MG63 (cell line): ENCODE data around the gene ABCE1. TPM values are rescaled to one million over a fixed set of nuclear protein-coding genes. Genes with fewer than 3 reads are reported as not detected.

Experiments used
- DNase-seq: peaks from one replicate; pipeline ENCODE4 v3.0.0-alpha.2; 2020
- H3K27me3 ChIP-seq: fragments of 250-450 bp; sonication (Bioruptor Pico); 2 replicates; pipeline ENCODE4 v1.5.1; 2020; ENCODE audit warnings: mild to moderate bottlenecking, moderate library complexity
- H3K36me3 ChIP-seq: fragments of 250-450 bp; sonication (Bioruptor Pico); 2 replicates; pipeline ENCODE4 v1.5.1; 2020; ENCODE audit warnings: mild to moderate bottlenecking, moderate library complexity
- H3K4me3 ChIP-seq: fragments of 250-450 bp; sonication (Bioruptor Pico); 2 replicates; pipeline ENCODE4 v1.5.1; 2020; ENCODE audit warnings: mild to moderate bottlenecking, moderate library complexity
- H3K9me3 ChIP-seq: fragments of 250-450 bp; sonication (Bioruptor Pico); 2 replicates; pipeline ENCODE4 v1.5.1; 2020; ENCODE audit warnings: mild to moderate bottlenecking, moderate library complexity
- total RNA-seq: library from RNA; depleted of rRNA; stranded (reverse); fragments of >200 nt; shearing (Covaris generic); gene quantifications from 2 replicates; pipeline ENCODE4 v1.2.3, GENCODE V29; 2014; ENCODE audit warnings: low replicate concordance; rRNA removed

ABCE1 gene
- total RNA-seq, 1 experiment from 2014 or later: 84.7 TPM

GRCh38 chr4:145153904-145154298 is 55.8 kb downstream of the ABCE1 start:
- Histone ChIP-seq H3K36me3 (peaks cover 40% of the 10 kb centered on the region), H3K9me3 (no peaks in the 10 kb centered on the region), H3K4me3 (no peak overlapping the region), H3K27me3 (no peaks in the 10 kb centered on the region)
- no peak for DNase-seq

- Histone ChIP-seq H3K27me3 (no peaks in the 10 kb centered on the region), H3K9me3 (no peaks in the 10 kb centered on the region), H3K4me3 (no peak overlapping the region), H3K36me3 (peaks cover 44% of the 10 kb centered on the region)
- DNase-seq: no peak
Measured at GRCh38 chr4:145154573-145154972, 56.5 kb downstream of the ABCE1 start.

GRCh38 chr4:145155268-145155870 is 57.3 kb downstream of the ABCE1 start:
- peaks cover 40% of the 10 kb centered on the region for H3K36me3 ChIP-seq

GRCh38 chr4:145156986-145157385 is 58.9 kb downstream of the ABCE1 start:
- DNase-seq: no peak
- H3K9me3 ChIP-seq: no peaks in the 10 kb centered on the region
- no peaks in the 10 kb centered on the region for H3K27me3 ChIP-seq
- H3K36me3 ChIP-seq: peaks cover 32% of the 10 kb centered on the region
- no peak overlapping the region for H3K4me3 ChIP-seq

More at GRCh38 chr4:145155268-145155870, 57.3 kb downstream of the ABCE1 start:
- Histone ChIP-seq H3K4me3 (no peak overlapping the region), H3K27me3 (no peaks in the 10 kb centered on the region), H3K9me3 (no peaks in the 10 kb centered on the region)
- no peak for DNase-seq

GRCh38 chr4:145161549-145161948 is 63.4 kb downstream of the ABCE1 start:
- no peak for DNase-seq
- H3K36me3 ChIP-seq: peaks cover 20% of the 10 kb centered on the region
- H3K9me3 ChIP-seq: no peaks in the 10 kb centered on the region

GRCh38 chr4:145167887-145168286 is 69.8 kb downstream of the ABCE1 start:
- Histone ChIP-seq H3K36me3 (peaks cover 27% of the 10 kb centered on the region), H3K27me3 (no peaks in the 10 kb centered on the region), H3K4me3 (no peak overlapping the region), H3K9me3 (no peaks in the 10 kb centered on the region)
- DNase-seq: no peak

More at GRCh38 chr4:145161549-145161948, 63.4 kb downstream of the ABCE1 start:
- Histone ChIP-seq H3K4me3 (no peak overlapping the region), H3K27me3 (no peaks in the 10 kb centered on the region)

GRCh38 chr4:145168581-145169187 is 70.6 kb downstream of the ABCE1 start:
- no peak for DNase-seq
- Histone ChIP-seq H3K27me3 (no peaks in the 10 kb centered on the region), H3K4me3 (no peak overlapping the region), H3K9me3 (no peaks in the 10 kb centered on the region), H3K36me3 (peaks cover 31% of the 10 kb centered on the region)

- Histone ChIP-seq H3K36me3 (peaks cover 36% of the 10 kb centered on the region), H3K27me3 (no peaks in the 10 kb centered on the region), H3K9me3 (no peaks in the 10 kb centered on the region), H3K4me3 (no peak overlapping the region)
- no peak for DNase-seq
Measured at GRCh38 chr4:145170223-145170622, 72.1 kb downstream of the ABCE1 start.

- no peaks in the 10 kb centered on the region for H3K27me3 ChIP-seq
- H3K36me3 ChIP-seq: peaks cover 35% of the 10 kb centered on the region
- H3K9me3 ChIP-seq: no peaks in the 10 kb centered on the region
- H3K4me3 ChIP-seq: no peak overlapping the region
- no peak for DNase-seq
Measured at GRCh38 chr4:145171911-145172310, 73.8 kb downstream of the ABCE1 start.

- Histone ChIP-seq H3K4me3 (peak overlapping the region; percentile 85), H3K36me3 (peaks cover 19% of the 10 kb centered on the region), H3K9me3 (no peaks in the 10 kb centered on the region), H3K27me3 (no peaks in the 10 kb centered on the region)
- no peak for DNase-seq
Measured at GRCh38 chr4:145176641-145177432, 78.7 kb downstream of the ABCE1 start.

GRCh38 chr4:145177511-145177905 is 79.4 kb downstream of the ABCE1 start:
- no peaks in the 10 kb centered on the region for H3K9me3 ChIP-seq
- H3K4me3 ChIP-seq: peak overlapping the region; percentile 85
- DNase-seq: no peak
- peaks cover 14% of the 10 kb centered on the region for H3K36me3 ChIP-seq
- H3K27me3 ChIP-seq: no peaks in the 10 kb centered on the region

GRCh38 chr4:145177906-145178538 is 79.9 kb downstream of the ABCE1 start:
- Histone ChIP-seq H3K9me3 (no peaks in the 10 kb centered on the region), H3K4me3 (peak overlapping the region; percentile 85), H3K27me3 (no peaks in the 10 kb centered on the region), H3K36me3 (peaks cover 14% of the 10 kb centered on the region)
- DNase-seq: no peak

- Histone ChIP-seq H3K27me3 (no peaks in the 10 kb centered on the region), H3K36me3 (peaks cover 9% of the 10 kb centered on the region), H3K4me3 (peak overlapping the region; percentile 85), H3K9me3 (no peaks in the 10 kb centered on the region)
- DNase-seq: no peak
Measured at GRCh38 chr4:145178740-145179280, 80.7 kb downstream of the ABCE1 start.

Other genes with a start within 250 kb of the ABCE1 start
- gene ANAPC10, start 115 bp upstream of the ABCE1 start, total RNA-seq: 44.1 and 86.7 TPM in 2 replicates
- 5.2 and 21.9 TPM in 2 replicates for gene OTUD4, start 82.3 kb downstream of the ABCE1 start, total RNA-seq